Measurements from ENCODE around the gene FBXL19. TPM values are rescaled to one million over a fixed set of nuclear protein-coding genes. Genes with fewer than 3 reads are reported as not detected.
A peak's percentile ranks its signal among the peaks of the same experiment; 100 is the strongest.

Gene FBXL19
- total RNA-seq, 1 donor from 2014 or later, result 56.4 TPM

GRCh38 chr16:30997725-30998711 is 74.6 kb downstream of the FBXL19 start:
- H3K27ac Mint-ChIP-seq, result no peak overlapping the region
- H3K9me3 Mint-ChIP-seq, result no peaks in the 10 kb centered on the region
- H3K36me3 Mint-ChIP-seq, result no peaks in the 10 kb centered on the region
- H3K4me3 Mint-ChIP-seq, result peak overlapping the region; percentile 68
- DNase-seq (ENCODE audit: low spot score in 2 of 2, unreplicated experiment in 2 of 2), result no peak
- no peak for TF ChIP-seq CTCF (IDR thresholded peaks at IDR 0.05; ENCODE audit: unreplicated experiment)
- peaks cover 31% of the 10 kb centered on the region for H3K27me3 Mint-ChIP-seq (ENCODE audit: low read depth)
- peaks cover 21% of the 10 kb centered on the region for H3K4me1 Mint-ChIP-seq

Small RNA genes within 50 kb of the gene (microRNA-seq; reads per million reads assigned to microRNA genes)
- gene MIR4519 (not detected), gene MIR762 (1.2 reads per million)

Other genes starting within 250 kb of the FBXL19 start
- gene SRCAP, start 224.4 kb upstream of the FBXL19 start, total RNA-seq, result 74.2 to 79.7 TPM (median 74.8 TPM) in 3 replicates
- gene PHKG2, start 175.1 kb upstream of the FBXL19 start, total RNA-seq, result 44.6 to 53.2 TPM (median 46.4 TPM) in 3 replicates
- gene CFAP119, start 161.5 kb upstream of the FBXL19 start, total RNA-seq, result 6.0 to 7.4 TPM (median 6.3 TPM) in 3 replicates
- 124 to 130 TPM (median 126 TPM) in 3 replicates for gene RNF40, start 161.2 kb upstream of the FBXL19 start, total RNA-seq
- 40.8 to 41.6 TPM (median 41.4 TPM) in 3 replicates for gene ZNF629, start 136.4 kb upstream of the FBXL19 start, total RNA-seq
- 43.6 to 44.8 TPM (median 43.9 TPM) in 3 replicates for gene BCL7C, start 29.5 kb upstream of the FBXL19 start, total RNA-seq
- 9.1 to 11.5 TPM (median 10.3 TPM) in 3 replicates for gene CTF1, start 27.0 kb upstream of the FBXL19 start, total RNA-seq
- gene ORAI3, start 25.5 kb downstream of the FBXL19 start, total RNA-seq, result 25.8 to 28.2 TPM (median 26.2 TPM) in 3 replicates
- 30.8 to 39.1 TPM (median 36.4 TPM) in 3 replicates for gene SETD1A, start 34.2 kb downstream of the FBXL19 start, total RNA-seq
- 3.5 to 4.0 TPM (median 3.6 TPM) in 3 replicates for gene HSD3B7, start 61.6 kb downstream of the FBXL19 start, total RNA-seq
- gene STX1B, start 87.1 kb downstream of the FBXL19 start, total RNA-seq, result 4.9 to 5.9 TPM (median 5.2 TPM) in 3 replicates
- gene STX4, start 110.0 kb downstream of the FBXL19 start, total RNA-seq, result 39.2 to 42.8 TPM (median 40.2 TPM) in 3 replicates
- gene ZNF668, start 150.7 kb downstream of the FBXL19 start, total RNA-seq, result 11.8 to 14.1 TPM (median 12.8 TPM) in 3 replicates
- gene ZNF646, start 150.8 kb downstream of the FBXL19 start, total RNA-seq, result 20.4 to 22.2 TPM (median 21.4 TPM) in 3 replicates
- gene PRSS53, start 165.4 kb downstream of the FBXL19 start, total RNA-seq, result 4.0 to 4.9 TPM (median 4.5 TPM) in 3 replicates
- gene VKORC1, start 171.2 kb downstream of the FBXL19 start, total RNA-seq, result 48.6 to 53.7 TPM (median 49.5 TPM) in 3 replicates
- 36.4 to 37.3 TPM (median 37.0 TPM) in 3 replicates for gene BCKDK, start 184.8 kb downstream of the FBXL19 start, total RNA-seq
- 72.1 to 76.4 TPM (median 75.7 TPM) in 3 replicates for gene KAT8, start 194.1 kb downstream of the FBXL19 start, total RNA-seq
- 79.1 to 84.3 TPM (median 79.9 TPM) in 3 replicates for gene PRSS8, start 212.2 kb downstream of the FBXL19 start, total RNA-seq
- 0.96 to 1.7 TPM (median 1.4 TPM) in 3 replicates for gene PRSS36, start 226.5 kb downstream of the FBXL19 start, total RNA-seq